Neural cell (in vitro differentiated cells): ENCODE measurements around the gene EEF1A1.

Experiments
- MXI1 ChIP-seq: fragments of 450-650 bp; conservative IDR thresholded peaks from 2 replicates; pipeline ENCODE4 v1.6.1; 2014; ENCODE audit warnings: antibody characterized with exemption, mild to moderate bottlenecking; ENCODE audit not compliant: poor library complexity, severe bottlenecking
- POLR2AphosphoS5 ChIP-seq: IDR thresholded peaks from 2 replicates; pipeline ENCODE4 v1.6.1; 2012
- TAF1 ChIP-seq: IDR thresholded peaks from 2 replicates; pipeline ENCODE4 v1.6.1; 2012; ENCODE audit warnings: low read depth
- TF ChIP-seq, protein P1 (sequence below): fragments of 450-650 bp; IDR thresholded peaks from 2 replicates; pipeline ENCODE4 v1.5.1; 2014; ENCODE audit warnings: antibody characterized with exemption, mild to moderate bottlenecking, moderate library complexity; ENCODE audit not compliant: poor library complexity, severe bottlenecking
- TF ChIP-seq, protein P2 (sequence below): IDR thresholded peaks from 2 replicates; pipeline ENCODE4 v1.6.1; 2012; ENCODE audit warnings: borderline replicate concordance

DNA sequence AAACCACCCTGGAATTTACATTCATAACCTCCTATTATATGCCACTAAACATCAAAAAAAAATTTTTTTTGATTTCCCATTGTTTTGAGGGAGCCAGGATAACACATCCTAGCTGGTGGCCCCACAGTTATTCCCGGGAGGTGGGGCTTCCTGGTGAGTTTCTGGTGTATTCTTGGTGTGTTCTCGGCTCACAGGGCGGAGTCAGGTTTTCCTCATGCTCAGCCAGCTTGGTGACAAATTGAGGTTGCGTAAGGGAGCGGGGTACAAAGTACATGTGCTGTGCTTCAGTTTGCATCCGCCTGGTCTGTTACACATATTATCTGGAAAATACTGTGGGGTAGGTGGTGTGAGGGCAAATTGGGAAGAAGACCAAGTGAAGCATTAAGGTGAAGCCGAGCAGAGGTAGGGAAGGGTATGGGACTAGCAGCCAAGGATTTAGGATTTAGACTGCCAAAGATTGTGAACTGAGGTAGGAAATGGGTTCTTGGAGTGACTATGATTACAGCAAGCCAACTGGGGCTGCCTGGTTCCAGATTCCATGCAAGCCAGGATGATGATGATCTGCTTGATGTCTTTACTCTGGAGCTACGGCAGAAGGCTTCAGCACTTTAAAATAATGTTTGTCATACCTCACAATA, 46.2 kb upstream of the EEF1A1 start:
- TF ChIP-seq MXI1 (no peak), POLR2AphosphoS5 (no peak), TAF1 (no peak)
- TF ChIP-seq, protein P1, sequence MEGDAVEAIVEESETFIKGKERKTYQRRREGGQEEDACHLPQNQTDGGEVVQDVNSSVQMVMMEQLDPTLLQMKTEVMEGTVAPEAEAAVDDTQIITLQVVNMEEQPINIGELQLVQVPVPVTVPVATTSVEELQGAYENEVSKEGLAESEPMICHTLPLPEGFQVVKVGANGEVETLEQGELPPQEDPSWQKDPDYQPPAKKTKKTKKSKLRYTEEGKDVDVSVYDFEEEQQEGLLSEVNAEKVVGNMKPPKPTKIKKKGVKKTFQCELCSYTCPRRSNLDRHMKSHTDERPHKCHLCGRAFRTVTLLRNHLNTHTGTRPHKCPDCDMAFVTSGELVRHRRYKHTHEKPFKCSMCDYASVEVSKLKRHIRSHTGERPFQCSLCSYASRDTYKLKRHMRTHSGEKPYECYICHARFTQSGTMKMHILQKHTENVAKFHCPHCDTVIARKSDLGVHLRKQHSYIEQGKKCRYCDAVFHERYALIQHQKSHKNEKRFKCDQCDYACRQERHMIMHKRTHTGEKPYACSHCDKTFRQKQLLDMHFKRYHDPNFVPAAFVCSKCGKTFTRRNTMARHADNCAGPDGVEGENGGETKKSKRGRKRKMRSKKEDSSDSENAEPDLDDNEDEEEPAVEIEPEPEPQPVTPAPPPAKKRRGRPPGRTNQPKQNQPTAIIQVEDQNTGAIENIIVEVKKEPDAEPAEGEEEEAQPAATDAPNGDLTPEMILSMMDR: no peak
- TF ChIP-seq, protein P2, sequence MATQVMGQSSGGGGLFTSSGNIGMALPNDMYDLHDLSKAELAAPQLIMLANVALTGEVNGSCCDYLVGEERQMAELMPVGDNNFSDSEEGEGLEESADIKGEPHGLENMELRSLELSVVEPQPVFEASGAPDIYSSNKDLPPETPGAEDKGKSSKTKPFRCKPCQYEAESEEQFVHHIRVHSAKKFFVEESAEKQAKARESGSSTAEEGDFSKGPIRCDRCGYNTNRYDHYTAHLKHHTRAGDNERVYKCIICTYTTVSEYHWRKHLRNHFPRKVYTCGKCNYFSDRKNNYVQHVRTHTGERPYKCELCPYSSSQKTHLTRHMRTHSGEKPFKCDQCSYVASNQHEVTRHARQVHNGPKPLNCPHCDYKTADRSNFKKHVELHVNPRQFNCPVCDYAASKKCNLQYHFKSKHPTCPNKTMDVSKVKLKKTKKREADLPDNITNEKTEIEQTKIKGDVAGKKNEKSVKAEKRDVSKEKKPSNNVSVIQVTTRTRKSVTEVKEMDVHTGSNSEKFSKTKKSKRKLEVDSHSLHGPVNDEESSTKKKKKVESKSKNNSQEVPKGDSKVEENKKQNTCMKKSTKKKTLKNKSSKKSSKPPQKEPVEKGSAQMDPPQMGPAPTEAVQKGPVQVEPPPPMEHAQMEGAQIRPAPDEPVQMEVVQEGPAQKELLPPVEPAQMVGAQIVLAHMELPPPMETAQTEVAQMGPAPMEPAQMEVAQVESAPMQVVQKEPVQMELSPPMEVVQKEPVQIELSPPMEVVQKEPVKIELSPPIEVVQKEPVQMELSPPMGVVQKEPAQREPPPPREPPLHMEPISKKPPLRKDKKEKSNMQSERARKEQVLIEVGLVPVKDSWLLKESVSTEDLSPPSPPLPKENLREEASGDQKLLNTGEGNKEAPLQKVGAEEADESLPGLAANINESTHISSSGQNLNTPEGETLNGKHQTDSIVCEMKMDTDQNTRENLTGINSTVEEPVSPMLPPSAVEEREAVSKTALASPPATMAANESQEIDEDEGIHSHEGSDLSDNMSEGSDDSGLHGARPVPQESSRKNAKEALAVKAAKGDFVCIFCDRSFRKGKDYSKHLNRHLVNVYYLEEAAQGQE: no peak
